Stomach (tissue), 9 donors: ENCODE results near the gene MARCHF5. TPM values are rescaled to one million over a fixed set of nuclear protein-coding genes. Genes with fewer than 3 reads are reported as not detected.

Source experiments
- DNase-seq, 2 donors: peaks; one replicate each; pipeline versions ENCODE4 v3.0.0 to v3.0.0-alpha.2; 2013 to 2019
- H3K27ac ChIP-seq, 5 donors: fragments of 200-600 bp in 4 of 5; sonication (generic) in 4 of 5; one replicate each; pipeline ENCODE4 v1.5.1; 2013 to 2019; ENCODE audit warnings: mild to moderate bottlenecking in 1 of 5, moderate library complexity in 1 of 5
- H3K27me3 ChIP-seq, 3 donors: fragments of 200-600 bp; sonication (generic); one replicate each; pipeline ENCODE4 v1.5.1; 2017 to 2019; ENCODE audit warnings: mixed run types in 1 of 3
- H3K36me3 ChIP-seq, 4 donors: fragments of 200-600 bp; sonication (generic); 1 replicate in 3 of 4; 2 replicates in 1 of 4; pipeline ENCODE4 v1.5.1; 2016 to 2019
- H3K4me1 ChIP-seq, 4 donors: fragments of 200-600 bp; sonication (generic); one replicate each; pipeline ENCODE4 v1.5.1; 2016 to 2019
- H3K4me3 ChIP-seq, 4 donors: fragments of 200-600 bp; sonication (generic) in 3 of 4; one replicate each; pipeline ENCODE4 v1.5.1; 2016 to 2019; ENCODE audit warnings: mild to moderate bottlenecking in 1 of 4
- H3K9me3 ChIP-seq, 4 donors: fragments of 200-600 bp; sonication (generic); one replicate each; pipeline ENCODE4 v1.5.1; 2016 to 2019
- CTCF ChIP-seq, 7 experiments: fragments of 450-650 bp in 4 of 7; fragments of 200-600 bp in 3 of 7; sonication (generic) in 3 of 7; IDR thresholded peaks; one replicate each; pipeline ENCODE4 v1.5.1; 2016 to 2019; ENCODE audit warnings: antibody characterized with exemption in 7 of 7, control low read depth in 2 of 7, mild to moderate bottlenecking in 1 of 7
- EP300 ChIP-seq: sonication (generic); formaldehyde crosslinking; IDR thresholded peaks from one replicate; pipeline ENCODE4 v1.6.1; 2017; ENCODE audit warnings: antibody characterized with exemption
- POLR2A ChIP-seq, 4 donors: fragments of 450-650 bp; IDR thresholded peaks; one replicate each; pipeline ENCODE4 v1.6.1; 2016; ENCODE audit warnings: antibody characterized with exemption in 4 of 4, control low read depth in 2 of 4, mild to moderate bottlenecking in 1 of 4, moderate library complexity in 1 of 4
- POLR2AphosphoS5 ChIP-seq, 3 donors: sonication (generic); formaldehyde crosslinking; IDR thresholded peaks; one replicate each; pipeline ENCODE4 v1.6.1; 2016; ENCODE audit warnings: antibody characterized with exemption in 3 of 3
- WGBS, 5 donors: extraction: QIAGEN DNeasy Blood & Tissue Kit in 3 of 5; methylation state at CpG; one replicate each; pipeline versions ENCODE4 v1.1.5 to v1.1.7; 2013 to 2018; 5-methylcytosine and 5-hydroxymethylcytosine counted together
- intact Hi-C: fragments of 100-400 bp; cut with DNase I; formaldehyde crosslinking; loops from one replicate; pipeline ENCODE4 v1.15.1; 2023; ENCODE audit warnings: low total_unique reads
- polyA plus RNA-seq, 3 donors: library from polyadenylated mRNA; stranded (reverse); fragments of 200-250 nt; gene quantifications; one replicate each; pipeline ENCODE4 v1.2.3, GENCODE V29; 2013
- total RNA-seq, 5 donors: library from RNA; depleted of rRNA; stranded (reverse); fragments of >200 nt; gene quantifications; one replicate each; pipeline versions ENCODE4 v1.1.0 to v1.2.3, GENCODE V29; 2014 to 2016
- donor health status: healthy with polysubstance abuse.
- donor health status: Bipolar disorder and iron deficiency.
- donor health status: healthy.

The MARCHF5 gene
- total and polyA plus RNA-seq, 8 donors: 1.2 to 37.1 (median 11.0) TPM

- DNase-seq: no peak
- TF ChIP-seq EP300 (no peak), POLR2AphosphoS5 (IDR thresholded peaks at IDR 0.05) (no peak), POLR2A (IDR thresholded peaks at IDR 0.05) (no peak), CTCF (IDR thresholded peaks at IDR 0.05) (no peak)
- intact Hi-C loops: no loop called here
- no peaks in the 10 kb centered on the region for H3K36me3 ChIP-seq
- H3K4me3 ChIP-seq: no peak overlapping the region
- H3K27ac ChIP-seq: no peak overlapping the region
- no peaks in the 10 kb centered on the region for H3K27me3 ChIP-seq
- 58 to 69% (median 64%) methylated on average over 4 of the region's 4 CpGs for WGBS, 5 donors
- H3K4me1 ChIP-seq: no peaks in the 10 kb centered on the region
- H3K9me3 ChIP-seq: no peaks in the 10 kb centered on the region
Measured at GRCh38 chr10:92377962-92378361, 87.0 kb downstream of the MARCHF5 start.

DNA sequence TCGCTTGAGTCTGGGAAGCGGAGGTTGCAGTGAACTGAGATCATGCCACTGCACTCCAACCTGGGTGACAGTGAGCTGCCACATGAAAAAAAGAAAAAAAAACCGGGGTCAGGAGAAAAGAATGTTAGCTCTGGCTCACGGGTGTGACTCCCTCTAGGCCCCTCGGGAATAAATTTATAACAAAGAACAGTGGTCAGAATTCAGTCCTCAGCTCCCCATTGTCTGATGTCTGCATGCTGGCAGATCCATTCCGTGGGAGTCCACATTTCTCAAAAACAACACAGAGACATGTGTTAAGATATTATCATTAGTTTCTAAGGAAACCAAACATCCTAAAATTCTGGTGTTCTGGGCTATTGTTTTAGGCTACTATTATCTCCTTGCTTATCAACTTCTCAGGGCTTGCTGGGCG lies 90.6 kb downstream of the MARCHF5 start:
- H3K27ac ChIP-seq: no peak overlapping the region
- H3K4me3 ChIP-seq: no peak overlapping the region
- no peaks in the 10 kb centered on the region for H3K9me3 ChIP-seq
- 43 to 56% (median 48%) methylated on average over 7 of the region's 7 CpGs for WGBS, 5 donors
- TF ChIP-seq EP300: no peak
- no peaks in the 10 kb centered on the region for H3K4me1 ChIP-seq
- no peak for DNase-seq
- no peaks in the 10 kb centered on the region for H3K36me3 ChIP-seq
- no peaks in the 10 kb centered on the region for H3K27me3 ChIP-seq
- intact Hi-C loops: no loop called here

DNA sequence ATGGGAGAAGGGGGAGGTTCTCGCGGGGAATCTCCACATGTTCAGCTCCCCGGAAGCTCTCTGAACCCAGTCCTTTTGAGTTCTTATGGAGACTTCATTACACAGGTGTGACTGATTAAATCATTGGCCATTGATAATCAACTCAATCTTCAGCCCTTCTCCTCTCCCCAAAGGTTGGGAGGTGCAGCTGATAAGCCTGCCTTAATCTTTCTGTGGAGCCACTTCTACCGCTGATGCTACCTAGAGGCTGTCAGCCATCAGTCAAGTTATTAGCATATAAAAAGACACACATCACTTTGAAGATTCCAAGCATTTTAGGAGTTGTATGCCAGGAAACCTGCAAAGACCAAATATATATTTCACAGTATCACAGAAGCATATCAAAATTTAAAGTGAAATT lies 91.7 kb downstream of the MARCHF5 start:
- Histone ChIP-seq H3K36me3 (no peaks in the 10 kb centered on the region), H3K9me3 (no peaks in the 10 kb centered on the region), H3K27ac (no peak overlapping the region), H3K27me3 (no peaks in the 10 kb centered on the region), H3K4me3 (no peak overlapping the region), H3K4me1 (no peaks in the 10 kb centered on the region)
- no peak for TF ChIP-seq CTCF (IDR thresholded peaks at IDR 0.05)
- TF ChIP-seq POLR2A (IDR thresholded peaks at IDR 0.05): no peak
- TF ChIP-seq POLR2AphosphoS5 (IDR thresholded peaks at IDR 0.05): no peak
- no peak for TF ChIP-seq EP300
- intact Hi-C loops: no loop called here
- 68 to 79% (median 72%) methylated on average over 4 of the region's 4 CpGs for WGBS, 5 donors
- DNase-seq: no peak

DNA sequence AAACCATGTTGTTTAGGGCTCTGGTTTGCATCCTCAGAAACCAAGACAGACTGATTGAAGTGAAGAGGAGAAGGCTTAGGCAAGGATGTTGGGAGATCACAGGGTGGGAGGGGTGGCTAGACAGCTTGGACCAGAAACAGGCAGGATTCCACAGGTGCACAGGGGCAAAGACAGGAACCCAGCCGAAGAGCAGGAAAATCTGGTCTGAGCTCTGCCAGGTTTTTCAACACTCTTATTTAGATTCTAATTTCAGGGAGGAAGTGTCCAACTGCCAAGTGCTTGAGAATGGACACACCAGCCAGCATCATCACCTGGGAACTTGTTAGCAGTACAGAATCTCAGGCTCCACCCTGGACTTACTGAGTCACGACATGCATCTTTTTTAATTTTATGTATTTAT lies 93.8 kb downstream of the MARCHF5 start:
- no peak overlapping the region for H3K27ac ChIP-seq
- H3K4me1 ChIP-seq: no peaks in the 10 kb centered on the region
- no peak for DNase-seq
- no peak for TF ChIP-seq CTCF (IDR thresholded peaks at IDR 0.05)
- TF ChIP-seq POLR2A (IDR thresholded peaks at IDR 0.05): no peak
- TF ChIP-seq POLR2AphosphoS5 (IDR thresholded peaks at IDR 0.05): no peak
- no peak for TF ChIP-seq EP300
- no peak overlapping the region for H3K4me3 ChIP-seq
- intact Hi-C loops: no loop called here
- H3K27me3 ChIP-seq: no peaks in the 10 kb centered on the region
- no peaks in the 10 kb centered on the region for H3K9me3 ChIP-seq
- H3K36me3 ChIP-seq: no peaks in the 10 kb centered on the region
- WGBS, 5 donors: 78 to 91% (median 86%) methylated on average over 2 of the region's 2 CpGs

DNA sequence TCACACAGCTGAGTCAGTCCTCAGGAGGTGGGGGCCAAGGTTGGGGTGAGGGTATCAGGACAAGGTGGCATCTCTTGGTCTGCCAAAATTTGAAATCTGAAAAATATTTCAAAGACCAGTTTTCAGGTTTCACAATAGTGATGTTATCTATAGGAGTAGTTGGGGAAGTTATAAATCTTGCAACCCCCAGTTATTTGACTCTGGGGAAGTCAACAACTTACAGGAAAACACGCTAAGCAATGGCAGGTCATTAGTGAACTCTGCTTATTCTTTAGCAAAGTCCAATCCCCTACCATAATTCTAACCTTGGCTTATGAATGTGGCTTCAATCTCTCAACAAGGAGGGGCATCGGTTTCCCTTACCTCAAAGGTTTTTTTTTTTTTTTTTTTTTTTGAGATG lies 94.9 kb downstream of the MARCHF5 start:
- H3K4me3 ChIP-seq: no peak overlapping the region
- H3K36me3 ChIP-seq: no peaks in the 10 kb centered on the region
- 71 to 84% (median 83%) methylated on average over 2 of the region's 2 CpGs for WGBS, 5 donors
- H3K4me1 ChIP-seq: no peaks in the 10 kb centered on the region
- no peak for DNase-seq
- intact Hi-C loops: no loop called here
- no peaks in the 10 kb centered on the region for H3K27me3 ChIP-seq
- no peaks in the 10 kb centered on the region for H3K9me3 ChIP-seq
- H3K27ac ChIP-seq: no peak overlapping the region
- TF ChIP-seq CTCF (IDR thresholded peaks at IDR 0.05) (no peak), POLR2A (IDR thresholded peaks at IDR 0.05) (no peak), POLR2AphosphoS5 (IDR thresholded peaks at IDR 0.05) (no peak), EP300 (no peak)
